Thyroid gland (tissue), 4 donors: ENCODE data around the gene ATG9A. TPM values are rescaled to one million over a fixed set of nuclear protein-coding genes. Genes with fewer than 3 reads are reported as not detected.
A peak's percentile ranks its signal among the peaks of the same experiment; 100 is the strongest.

Source experiments
- DNase-seq, 2 donors: peaks; one replicate each; pipeline ENCODE4 v3.0.0-alpha.2; 2019
- H3K27ac ChIP-seq, 3 donors: fragments of 200-600 bp; sonication (generic); 1 replicate in 2 of 3; 2 replicates in 1 of 3; pipeline ENCODE4 v1.5.1; 2016 to 2019; ENCODE audit warnings: mild to moderate bottlenecking in 1 of 3, moderate library complexity in 1 of 3
- H3K27me3 ChIP-seq: fragments of 200-600 bp; sonication (generic); one replicate; pipeline ENCODE4 v1.5.1; 2019
- H3K36me3 ChIP-seq, 2 donors: fragments of 200-600 bp; sonication (generic); one replicate each; pipeline ENCODE4 v1.5.1; 2016 to 2019
- H3K4me1 ChIP-seq, 2 donors: fragments of 200-600 bp; sonication (generic); one replicate each; pipeline ENCODE4 v1.5.1; 2017 to 2019
- H3K4me3 ChIP-seq, 3 donors: fragments of 200-600 bp; sonication (generic); replicated peaks in 1 of 3; 1 replicate in 2 of 3; 2 replicates in 1 of 3; pipeline ENCODE4 v1.5.1; 2016; ENCODE audit warnings: mild to moderate bottlenecking in 1 of 3
- H3K9me3 ChIP-seq: fragments of 200-600 bp; sonication (generic); one replicate; pipeline ENCODE4 v1.5.1; 2017
- CTCF ChIP-seq, 6 experiments: fragments of 200-600 bp in 3 of 6; fragments of 450-650 bp in 3 of 6; sonication (generic) in 3 of 6; IDR thresholded peaks; one replicate each; pipeline ENCODE4 v1.5.1; 2016 to 2019; ENCODE audit warnings: antibody characterized with exemption in 6 of 6, mild to moderate bottlenecking in 2 of 6, inconsistent platforms in 1 of 6, moderate library complexity in 1 of 6
- POLR2A ChIP-seq, 2 donors: fragments of 450-650 bp; IDR thresholded peaks; one replicate each; pipeline ENCODE4 v1.6.1; 2017; ENCODE audit warnings: antibody characterized with exemption in 2 of 2, mild to moderate bottlenecking in 2 of 2, moderate library complexity in 1 of 2
- WGBS, 2 donors: methylation state at CpG; one replicate each; pipeline ENCODE4 v1.1.5; 2017; 5-methylcytosine and 5-hydroxymethylcytosine counted together
- intact Hi-C: fragments of 100-400 bp; cut with DNase I; formaldehyde crosslinking; loops from one replicate; pipeline ENCODE4 v1.15.1; 2023
- total RNA-seq, 4 donors: library from RNA; depleted of rRNA; stranded (reverse); fragments of >200 nt; gene quantifications; one replicate each; pipeline ENCODE4 v1.2.3, GENCODE V29; 2016

ATG9A gene
- total RNA-seq, 4 donors from 2014 or later, result 48.8 to 59.3 (median 54.6) TPM

DNA sequence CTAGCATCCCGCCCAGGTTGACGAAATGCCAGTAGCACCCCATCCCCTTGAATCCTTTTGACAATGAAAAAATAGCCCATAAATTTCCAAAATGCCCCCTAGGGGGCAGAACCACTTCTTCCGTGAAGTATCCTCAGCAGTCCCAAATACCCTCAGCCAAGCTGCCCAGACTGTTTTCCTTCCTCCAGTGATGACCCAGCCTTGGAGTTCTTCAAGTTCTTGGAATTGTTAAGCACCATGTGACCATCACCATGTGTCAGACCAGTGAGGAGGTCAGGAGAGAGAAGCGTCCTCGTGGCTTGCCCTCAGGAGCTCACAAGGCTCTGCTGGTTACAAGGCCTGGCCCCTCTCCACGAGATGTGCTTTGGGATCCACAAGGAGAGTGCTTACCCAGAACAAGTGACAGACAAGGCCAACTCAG is 58.2 kb downstream of the ATG9A start:
- intact Hi-C loops, result no loop called here
- DNase-seq, result peak; percentile 43 to 52

DNA sequence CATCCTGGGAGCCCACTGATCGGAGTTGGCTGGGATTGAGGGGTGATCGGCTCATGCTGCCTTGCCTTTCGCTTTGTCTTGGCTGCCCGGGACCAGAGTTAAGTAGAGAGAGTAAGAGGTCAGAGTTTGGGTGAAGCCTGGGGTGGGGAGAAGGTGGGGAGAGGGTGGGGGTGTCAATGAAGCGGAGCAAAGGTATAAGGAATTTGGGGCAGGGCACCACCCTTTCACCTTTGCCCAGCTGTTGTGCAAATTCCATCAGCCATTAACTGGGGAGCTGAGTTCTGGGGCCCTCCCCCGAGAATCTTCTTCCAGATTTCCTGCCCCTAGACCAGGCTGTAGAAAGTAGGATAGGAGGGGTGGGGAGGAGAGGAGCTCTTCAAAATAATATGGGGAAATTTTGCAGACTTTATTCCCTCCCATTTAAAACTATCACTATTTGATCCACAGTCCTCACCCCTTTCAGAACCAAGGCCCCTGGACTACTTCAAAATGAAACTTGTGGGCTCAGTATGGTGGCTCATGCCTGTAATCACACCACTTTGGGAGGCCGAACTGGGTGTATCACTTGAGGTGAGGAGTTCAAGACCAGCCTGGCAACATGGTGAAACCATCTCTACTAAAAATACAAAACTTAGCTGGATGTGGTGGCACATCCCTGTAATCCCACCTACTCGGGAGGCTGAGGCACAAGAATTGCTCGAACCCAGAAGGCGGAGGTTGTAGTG is 59.3 kb downstream of the ATG9A start, which contains the start of gene SLC23A3:
SLC23A3 (minus strand) TSS at position 100 of the 725 bp plus-strand sequence; CDS start at position 55, 45 bp downstream.
- TF ChIP-seq POLR2A (IDR thresholded peaks at IDR 0.05) (no peak), CTCF (IDR thresholded peaks at IDR 0.05) (no peak)
- intact Hi-C loops, result loop anchor here (10.0 kb wide), 1 partner anchor 215 kb away; the partner anchor contains the start of gene DNPEP
- H3K4me1 ChIP-seq, result peaks cover 0 to 15% of the 10 kb centered on the region in 2 donors

More for the DNA sequence above, 58.2 kb downstream of the ATG9A start:
- Histone ChIP-seq H3K36me3 (peaks cover 30% of the 10 kb centered on the region in 2 donors), H3K4me3 (no peak overlapping the region), H3K27ac (peak overlapping the region; percentile 44 to 67 (median 59)), H3K9me3 (no peaks in the 10 kb centered on the region), H3K27me3 (no peaks in the 10 kb centered on the region), H3K4me1 (peaks cover 9 to 22% of the 10 kb centered on the region in 2 donors)
- WGBS, 2 donors, result 39 to 49% methylated on average over 6 of the region's 6 CpGs
- TF ChIP-seq CTCF (IDR thresholded peaks at IDR 0.05), result peak; percentile 52 to 66 (median 60)
- no peak for TF ChIP-seq POLR2A (IDR thresholded peaks at IDR 0.05)

More for the DNA sequence above, 59.3 kb downstream of the ATG9A start, which contains the start of gene SLC23A3:
- Histone ChIP-seq H3K27ac (peak within 1 kb of the TSS in 1 of 3 donors; percentile 59), H3K4me3 (no peak within 1 kb of the TSS), H3K9me3 (no peaks in the 10 kb centered on the region), H3K27me3 (no peaks in the 10 kb centered on the region), H3K36me3 (peaks cover 28 to 30% of the 10 kb centered on the region in 2 donors)
- DNase-seq, result no peak
- WGBS, 2 donors, result 85 to 90% methylated on average over 10 of the region's 10 CpGs

Other genes starting within 250 kb of the ATG9A start
- gene FEV, start 244.5 kb downstream of the ATG9A start, total RNA-seq, result not detected
- gene CRYBA2, start 236.2 kb downstream of the ATG9A start, total RNA-seq, result not detected
- 1 to 10 TPM in 1 of 4 donors, under 1 TPM in 2, not detected in 1; under 0.01 to 1.3 (median 0.78) TPM for gene CFAP65, start 188.1 kb downstream of the ATG9A start, total RNA-seq
- gene IHH, start 168.7 kb downstream of the ATG9A start, total RNA-seq, result under 1 TPM in 1 of 4 donors, not detected in 3; 0.34 TPM
- gene NHEJ1, start 68.8 kb downstream of the ATG9A start, total RNA-seq, result 10 to 100 TPM in 3 of 4 donors, 1 to 10 TPM in 1; 8.6 to 13.8 (median 11.9) TPM
- gene SLC23A3, start 59.6 kb downstream of the ATG9A start, total RNA-seq, result 1 to 10 TPM; 1.1 to 3.9 (median 3.4) TPM
- 100 to 1,000 TPM in 1 of 4 donors, 10 to 100 TPM in 3; 48.2 to 115 (median 65.0) TPM for gene CNPPD1, start 52.7 kb downstream of the ATG9A start, total RNA-seq
- gene RETREG2, start 51.4 kb downstream of the ATG9A start, total RNA-seq, result 100 to 1,000 TPM in 2 of 4 donors, 10 to 100 TPM in 2; 82.3 to 122 (median 100) TPM
- 100 to 1,000 TPM in 2 of 4 donors, 10 to 100 TPM in 2; 78.7 to 131 (median 92.0) TPM for gene ZFAND2B, start 22.9 kb downstream of the ATG9A start, total RNA-seq
- gene ABCB6, start 10.7 kb downstream of the ATG9A start, total RNA-seq, result 10 to 100 TPM; 29.6 to 96.8 (median 63.6) TPM
- gene ANKZF1, start 170 bp upstream of the ATG9A start, total RNA-seq, result 10 to 100 TPM; 38.1 to 66.4 (median 45.5) TPM
- gene GLB1L, start 15.8 kb upstream of the ATG9A start, total RNA-seq, result 10 to 100 TPM; 12.9 to 24.6 (median 14.9) TPM
- 10 to 100 TPM; 19.5 to 33.0 (median 24.9) TPM for gene STK16, start 15.8 kb upstream of the ATG9A start, total RNA-seq
- not detected for gene TUBA4B, start 23.6 kb upstream of the ATG9A start, total RNA-seq
- 10 to 100 TPM; 21.0 to 72.4 (median 34.8) TPM for gene TUBA4A, start 24.3 kb upstream of the ATG9A start, total RNA-seq
- gene DNAJB2, start 49.7 kb upstream of the ATG9A start, total RNA-seq, result 100 to 1,000 TPM in 3 of 4 donors, 10 to 100 TPM in 1; 79.0 to 127 (median 116) TPM
- gene PTPRN, start 79.8 kb upstream of the ATG9A start, total RNA-seq, result 1 to 10 TPM in 3 of 4 donors, not detected in 1; 1.9 to 4.6 (median 4.4) TPM
- not detected for gene RESP18, start 103.1 kb upstream of the ATG9A start, total RNA-seq
- gene DNPEP, start 158.3 kb upstream of the ATG9A start, total RNA-seq, result 10 to 100 TPM; 35.9 to 49.5 (median 41.6) TPM
- 10 to 100 TPM; 26.7 to 54.4 (median 28.7) TPM for gene DES, start 188.7 kb upstream of the ATG9A start, total RNA-seq
- gene SPEG, start 205.2 kb upstream of the ATG9A start, total RNA-seq, result 1 to 10 TPM; 1.9 to 3.5 (median 3.3) TPM